HG02588 (cell line): ENCODE results near the gene NOTCH4.
"Not testable (repeated sequence)": the region's sequence is repeated elsewhere in the genome, so short reads cannot be mapped to it uniquely, and the experiment has no call there.

Experiments used
- ATAC-seq: cut with Tn5 transposase; IDR thresholded peaks from one replicate; pipeline ENCODE4 v1.9.1; 2021; ENCODE audit warnings: mild to moderate bottlenecking, moderate library complexity; ENCODE audit not compliant: unreplicated experiment

NOTCH4 gene

DNA sequence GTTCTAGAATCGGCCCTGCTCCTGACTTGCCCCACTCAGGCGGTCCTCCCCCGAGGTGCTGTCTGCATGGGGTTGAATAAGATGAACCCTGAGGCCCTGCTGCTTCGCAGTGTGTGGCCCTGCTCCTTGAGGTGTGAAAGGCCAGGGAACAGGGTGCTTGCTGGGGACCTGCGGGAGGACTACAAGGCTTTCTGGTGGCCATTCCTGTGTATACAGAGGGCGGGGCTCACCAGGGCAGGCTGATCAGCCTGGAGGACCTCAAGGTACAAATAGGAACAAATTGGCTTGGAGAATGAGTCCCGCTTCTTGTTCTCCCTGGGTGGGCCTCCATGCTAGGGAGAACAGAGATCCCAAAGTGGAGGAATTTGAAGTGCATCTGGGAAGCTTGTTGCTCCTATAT is 5.7 kb downstream of the NOTCH4 start:
- ATAC-seq: no peak

- no peak for ATAC-seq
Measured at GRCh38 chr6:32216998-32217397, 6.9 kb downstream of the NOTCH4 start.

DNA sequence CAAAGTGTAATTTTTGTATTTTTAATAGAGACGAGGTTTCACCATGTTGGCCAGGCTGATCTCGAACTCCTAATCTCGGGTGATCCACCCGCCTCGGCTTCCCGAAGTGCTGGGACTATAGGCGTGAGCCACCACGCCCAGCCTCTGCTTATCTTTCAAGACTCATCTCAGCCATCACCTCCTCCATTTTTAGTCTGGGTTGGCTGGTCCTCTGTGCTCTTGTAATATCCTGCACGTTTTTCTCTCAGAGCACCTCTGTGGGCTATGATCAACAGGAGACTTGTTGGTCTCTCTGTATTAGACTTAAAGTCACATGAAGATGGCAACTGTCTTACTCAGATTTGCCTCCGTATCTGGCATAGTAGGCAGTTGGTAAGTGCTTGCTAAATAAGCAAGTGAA is 7.6 kb downstream of the NOTCH4 start:
- ATAC-seq: no peak

DNA sequence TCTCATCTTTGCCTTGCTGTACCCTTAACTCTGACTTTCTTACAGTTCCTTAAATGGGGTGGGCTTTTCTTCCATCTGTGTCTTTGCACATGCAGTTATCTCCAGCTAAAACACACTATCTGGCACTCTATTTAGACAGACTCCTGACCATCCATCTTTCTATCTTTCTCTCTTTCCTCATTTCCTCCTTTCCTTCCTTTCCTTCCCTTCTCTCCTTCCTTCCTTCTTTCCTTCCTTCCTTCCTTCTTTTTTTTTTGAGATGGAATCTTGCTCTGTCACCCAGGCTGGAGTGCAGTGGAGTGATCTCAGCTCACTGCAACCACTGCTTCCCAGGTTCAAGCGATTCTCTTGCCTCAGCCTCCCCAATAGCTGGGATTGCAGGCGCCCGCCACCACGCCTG is 8.2 kb downstream of the NOTCH4 start:
- no peak for ATAC-seq

DNA sequence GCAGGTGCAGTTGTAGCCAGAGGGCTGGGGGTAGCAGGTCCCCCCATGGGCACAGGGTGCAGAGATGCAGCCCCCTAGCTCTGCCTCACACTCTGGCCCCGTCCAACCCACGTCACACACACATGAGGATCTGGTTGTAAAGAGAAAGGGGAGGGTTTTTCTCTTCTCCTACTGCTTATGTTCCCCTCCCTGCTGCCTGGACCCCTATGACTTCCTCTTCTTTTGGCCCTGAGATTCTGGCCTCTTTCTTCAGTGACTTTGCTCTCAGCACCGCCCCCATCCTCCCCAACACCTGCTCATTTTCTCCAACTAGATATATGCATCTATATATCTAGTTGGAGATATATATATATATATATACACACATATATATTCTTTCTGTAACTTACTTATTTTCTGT is 9.7 kb downstream of the NOTCH4 start:
- ATAC-seq: no peak

- ATAC-seq: no peak
Measured at GRCh38 chr6:32213649-32214048, 10.2 kb downstream of the NOTCH4 start.

DNA sequence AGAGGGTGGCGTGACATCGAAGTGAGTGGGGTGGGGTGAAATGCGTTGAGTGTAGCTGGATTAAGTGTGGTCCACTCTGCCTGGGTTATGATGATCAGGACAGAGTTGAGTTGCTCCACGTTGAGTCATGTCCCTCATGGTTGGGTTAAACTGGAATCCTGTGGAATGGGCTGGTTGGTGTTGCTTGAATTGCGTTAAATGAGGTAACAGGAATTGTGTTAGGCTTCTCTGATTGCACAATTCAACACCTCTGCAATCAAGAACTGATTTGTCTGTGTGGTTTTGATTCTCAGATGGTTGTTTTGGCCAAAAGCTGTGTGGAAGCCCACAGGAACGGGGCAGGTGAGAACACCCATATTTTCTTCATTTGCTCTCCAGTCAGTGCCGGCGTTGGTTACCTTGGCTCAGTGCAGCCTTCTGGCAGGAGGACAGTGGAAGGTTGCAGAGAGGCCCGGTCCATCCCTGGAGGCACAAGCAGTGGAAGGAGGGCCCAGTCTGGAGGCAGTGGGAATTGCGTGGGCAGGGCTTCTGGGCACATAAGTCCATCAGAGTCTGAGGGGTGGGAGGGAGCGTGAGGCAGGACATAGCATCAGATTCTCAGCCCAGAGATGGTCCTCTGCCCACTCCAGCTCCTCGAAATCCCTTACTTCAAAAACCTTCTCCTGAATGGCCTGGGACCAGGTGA is 11.6 kb downstream of the NOTCH4 start:
- no peak for ATAC-seq

DNA sequence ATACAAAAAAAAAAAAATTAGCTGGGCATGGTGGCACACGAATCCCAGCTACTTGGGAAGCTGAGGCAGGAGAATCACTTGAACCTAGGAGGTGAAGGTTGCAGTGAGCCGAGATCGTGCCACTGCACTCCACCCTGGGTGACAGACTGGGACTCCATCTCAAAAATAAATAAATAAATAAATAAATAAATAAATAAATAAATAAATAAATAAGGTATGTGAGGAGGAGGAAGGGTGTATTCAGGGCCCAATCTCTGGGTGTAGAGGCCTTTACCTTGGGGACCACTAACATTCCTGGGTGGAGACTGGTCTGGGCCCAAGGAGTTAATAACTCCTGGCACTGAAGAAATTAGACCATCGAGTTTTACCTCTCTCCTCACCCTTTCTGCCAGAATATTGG is 12.4 kb downstream of the NOTCH4 start:
- not testable (repeated sequence) for ATAC-seq

GRCh38 chr6:32210191-32210601 is 13.7 kb downstream of the NOTCH4 start:
- ATAC-seq: no peak

- ATAC-seq: no peak
Measured at GRCh38 chr6:32208996-32209395, 14.9 kb downstream of the NOTCH4 start.

- no peak for ATAC-seq
Measured at GRCh38 chr6:32204268-32204715, 19.6 kb downstream of the NOTCH4 start.

- no peak for ATAC-seq
Measured at GRCh38 chr6:32203426-32204267, 20.2 kb downstream of the NOTCH4 start.

- ATAC-seq: no peak
Measured at GRCh38 chr6:32202186-32202585, 21.7 kb downstream of the NOTCH4 start.

- no peak for ATAC-seq
Measured at GRCh38 chr6:32200711-32201475, 23.0 kb downstream of the NOTCH4 start.

DNA sequence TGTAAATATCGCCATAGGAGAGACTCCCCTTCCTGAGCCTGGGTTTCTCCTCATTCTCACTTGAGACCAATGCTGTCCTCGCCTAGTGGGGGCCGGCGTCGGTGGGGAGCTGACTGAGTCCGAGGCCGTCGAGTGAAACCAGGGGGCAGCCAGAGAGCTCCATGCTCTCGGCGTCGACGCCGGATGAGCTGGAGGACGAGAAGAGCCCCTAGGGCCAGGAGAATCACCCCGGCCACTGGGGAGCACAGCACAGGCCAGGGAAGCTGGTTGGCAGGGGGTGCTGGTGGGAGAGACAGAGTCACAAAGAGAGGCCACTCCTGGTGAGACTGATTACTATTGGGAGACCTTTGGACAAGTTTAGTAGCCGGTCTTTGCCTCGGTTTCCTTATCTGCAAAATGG is 25.0 kb downstream of the NOTCH4 start:
- ATAC-seq: no peak

GRCh38 chr6:32198345-32198696 is 25.5 kb downstream of the NOTCH4 start:
- no peak for ATAC-seq

DNA sequence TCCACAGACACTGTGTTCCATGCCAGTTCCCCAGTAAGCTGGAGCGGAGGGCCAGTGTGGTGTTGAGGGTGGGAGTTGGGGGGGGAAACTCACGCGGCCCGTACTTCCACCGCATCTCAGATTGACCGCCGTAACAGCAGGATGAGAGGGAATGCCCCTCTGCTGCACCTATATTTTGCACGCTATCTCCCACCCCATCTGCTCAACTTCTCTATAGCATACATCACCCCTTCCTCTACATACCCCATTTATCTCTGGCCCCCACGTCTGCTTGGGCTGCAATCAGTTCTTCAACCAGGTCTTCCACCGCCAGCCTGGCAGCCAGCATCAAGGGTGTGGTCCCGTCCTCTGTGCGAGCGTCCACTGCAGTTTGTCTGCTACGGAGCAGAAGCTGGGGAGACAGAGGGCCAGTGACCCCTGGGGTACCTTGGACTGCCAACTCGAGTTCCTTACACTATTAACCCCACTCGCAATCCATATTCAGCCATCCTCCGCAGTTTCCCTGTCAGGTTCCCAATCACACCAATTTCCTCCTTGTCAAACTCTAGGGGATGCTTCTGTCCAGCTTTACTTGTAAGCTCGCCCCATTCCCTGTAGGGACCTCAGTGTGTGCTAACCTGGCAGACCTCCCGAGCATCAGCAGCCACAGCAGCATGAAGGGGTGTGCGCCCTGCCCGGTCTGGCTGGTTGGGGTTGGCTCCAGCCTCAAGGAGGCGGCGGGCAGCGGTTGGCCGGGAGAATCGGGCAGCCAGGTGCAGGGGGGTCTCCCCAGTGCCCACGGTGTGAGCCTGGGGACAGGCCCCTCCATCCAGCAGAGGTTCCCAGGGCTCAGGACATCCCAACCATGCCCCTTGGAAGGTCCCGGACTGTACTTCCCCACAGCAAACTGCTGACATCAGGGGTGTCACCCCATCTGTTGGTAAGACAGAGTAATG is 26.9 kb downstream of the NOTCH4 start:
- no peak for ATAC-seq

DNA sequence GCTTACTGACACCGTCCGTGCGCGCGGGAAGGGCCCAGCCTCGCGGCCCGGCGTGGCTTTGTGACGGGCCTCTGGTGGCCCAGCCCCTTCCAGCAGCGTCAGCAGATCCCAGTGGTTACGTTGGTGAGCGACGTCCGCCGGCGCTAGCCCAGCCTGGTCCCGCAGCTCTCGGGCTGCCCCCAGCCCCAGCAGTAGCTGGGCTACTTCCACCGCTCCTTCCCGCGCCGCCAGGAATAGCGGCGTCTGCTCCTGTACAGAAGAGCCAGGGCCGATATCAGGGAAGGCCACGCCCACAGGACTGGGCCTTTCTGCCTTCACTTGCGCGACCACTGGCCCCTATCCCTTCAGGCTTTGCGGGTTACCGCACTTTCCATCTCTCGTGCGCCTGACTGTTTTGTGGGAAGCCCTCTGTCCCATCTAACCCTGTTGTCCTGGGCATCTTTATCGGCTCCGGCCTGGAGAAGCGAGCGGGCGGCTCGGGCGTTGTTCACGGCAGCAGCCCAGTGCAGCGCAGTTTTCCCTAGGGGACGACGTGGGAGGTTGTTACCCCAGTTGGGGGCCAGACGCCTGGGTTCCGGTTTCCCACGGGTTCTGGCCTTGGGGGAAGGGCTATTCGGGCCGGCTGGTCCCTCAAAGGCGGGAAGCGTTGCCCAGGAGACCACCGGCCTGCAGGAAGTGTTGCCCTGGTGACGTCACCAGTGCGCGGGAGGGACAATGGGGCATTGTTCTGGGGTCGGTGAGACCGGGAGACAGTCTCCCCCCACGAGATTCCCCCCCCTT is 27.8 kb downstream of the NOTCH4 start:
- peak; percentile 72 for ATAC-seq

- peak; percentile 75 for ATAC-seq
Measured at GRCh38 chr6:32195652-32195901, 28.3 kb downstream of the NOTCH4 start.
